ENCODE measurements around the gene MRPL40.

GRCh38 chr22:19407649-19408606, 24.4 kb upstream of the MRPL40 start:
- TF ChIP-seq ELF4 (IDR thresholded peaks at IDR 0.05): no peak
- no peak for TF ChIP-seq SP1 (IDR thresholded peaks at IDR 0.05)
- TF ChIP-seq SUZ12 (IDR thresholded peaks at IDR 0.05): no peak
- no peak for TF ChIP-seq LEF1 (IDR thresholded peaks at IDR 0.05; ENCODE audit: borderline replicate concordance)
- no peak for TF ChIP-seq ARNT (IDR thresholded peaks at IDR 0.05)
- TF ChIP-seq FOXA1 (IDR thresholded peaks at IDR 0.05): no peak
- TF ChIP-seq FOXK2 (IDR thresholded peaks at IDR 0.05): no peak

Data from HEK293T (cell line).